ENCODE data around the gene GNGT2.

GNGT2 gene

DNA sequence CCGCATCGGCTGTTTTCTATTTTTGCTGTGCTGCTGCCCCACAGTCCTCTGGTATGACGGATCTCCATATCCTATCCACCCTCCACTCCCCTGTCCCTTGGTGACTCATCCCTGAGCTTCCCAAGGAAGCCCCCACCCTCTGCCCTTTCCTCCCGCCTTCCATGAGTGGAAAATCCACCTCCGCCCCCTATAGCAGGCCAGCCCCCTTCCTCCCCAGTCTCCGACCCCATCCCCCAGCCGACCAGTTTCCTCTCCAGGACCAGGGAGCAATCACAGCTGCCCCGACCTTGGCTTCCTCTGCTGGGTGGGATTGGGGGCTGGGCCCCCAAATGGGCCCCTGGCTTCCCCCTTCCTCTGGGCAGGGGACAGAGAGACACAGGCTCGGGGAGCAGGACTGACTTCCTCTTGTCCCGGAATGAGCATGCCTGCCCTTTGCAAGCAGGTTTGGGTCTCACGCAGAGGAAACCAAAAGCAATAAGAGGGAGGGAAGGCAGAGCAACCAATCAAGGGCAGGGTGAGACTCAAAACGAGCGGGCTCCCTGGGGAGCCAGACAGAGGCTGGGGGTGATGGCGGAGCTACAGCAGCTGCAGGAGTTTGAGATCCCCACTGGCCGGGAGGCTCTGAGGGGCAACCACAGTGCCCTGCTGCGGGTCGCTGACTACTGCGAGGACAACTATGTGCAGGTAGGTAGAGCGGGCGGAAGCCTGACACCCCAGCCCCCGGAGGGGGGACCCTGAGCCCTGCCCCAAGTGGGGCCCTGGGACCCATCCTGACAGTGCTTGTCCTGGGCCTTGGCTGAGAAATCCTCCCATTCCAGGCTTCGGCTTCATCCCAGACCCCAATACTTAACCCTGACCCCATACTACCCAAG lies at the start of gene GNGT2, which contains the start of gene ABI3:
Gene GNGT2 (minus strand): TSS at position 417 of the 872 bp plus-strand sequence. CDS start 3,152 bp downstream, outside the sequence.
Gene ABI3 (plus strand): TSS at position 550 of the 872 bp plus-strand sequence. CDS start 18 bp downstream, at position 568.
- DNase-seq: peak; percentile 68 to 72

DNA sequence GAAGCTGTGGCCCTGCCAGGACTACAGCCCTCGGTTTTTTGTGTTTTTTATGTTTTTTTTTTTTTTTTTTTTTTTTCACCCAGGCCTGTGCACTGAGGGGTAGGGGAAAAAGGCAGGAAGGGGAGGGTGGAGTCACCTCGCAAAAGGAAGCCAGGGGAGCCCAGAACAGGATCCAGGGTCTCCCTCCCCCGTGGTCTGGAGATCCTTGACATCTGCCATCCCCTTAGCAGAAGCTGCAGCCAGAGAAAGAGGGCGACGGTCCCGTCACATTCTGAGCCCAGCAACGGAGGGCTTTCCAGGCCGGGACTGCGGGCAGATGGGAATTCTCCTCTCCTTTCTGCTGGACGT lies 49.3 kb upstream of the GNGT2 start:
- DNase-seq: no peak

DNA sequence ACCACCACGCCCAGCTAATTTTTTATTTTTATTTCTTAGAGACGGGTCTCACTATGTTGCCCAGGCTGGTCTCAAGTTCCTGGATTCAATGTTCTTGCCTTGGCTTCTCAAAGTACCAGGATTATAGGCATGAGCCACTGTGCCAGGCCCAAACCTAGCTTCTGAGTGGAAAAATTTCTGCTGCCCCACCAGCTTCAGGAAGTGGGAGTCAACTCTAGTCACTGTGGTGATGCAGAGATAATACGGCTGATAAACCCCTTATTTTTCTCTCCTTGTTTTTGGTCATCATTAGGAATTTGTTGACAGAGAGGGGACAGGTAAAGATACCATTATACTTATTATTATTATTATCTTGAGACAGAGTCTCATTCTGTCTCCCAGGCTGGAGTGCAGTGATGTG lies 48.0 kb upstream of the GNGT2 start:
- no peak for DNase-seq

DNA sequence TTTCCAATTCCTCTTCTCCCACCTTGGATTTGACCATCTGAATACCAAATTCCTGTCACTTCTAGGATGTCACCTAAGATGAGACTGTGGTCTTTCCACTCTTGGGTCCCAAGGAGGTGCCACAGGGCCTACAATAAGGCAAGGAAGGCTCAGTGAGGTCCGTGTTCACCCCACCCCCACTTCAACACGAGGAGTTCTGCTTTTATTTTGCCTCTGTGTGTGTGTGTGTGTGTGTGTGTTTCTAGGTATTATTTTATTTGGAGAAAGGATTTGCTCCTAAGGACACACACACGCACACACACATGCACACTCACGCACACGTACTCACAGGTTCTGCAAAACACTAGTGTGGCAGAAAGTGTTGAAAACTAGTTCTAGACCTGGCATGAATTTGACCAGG lies 44.8 kb upstream of the GNGT2 start:
- no peak for DNase-seq

DNA sequence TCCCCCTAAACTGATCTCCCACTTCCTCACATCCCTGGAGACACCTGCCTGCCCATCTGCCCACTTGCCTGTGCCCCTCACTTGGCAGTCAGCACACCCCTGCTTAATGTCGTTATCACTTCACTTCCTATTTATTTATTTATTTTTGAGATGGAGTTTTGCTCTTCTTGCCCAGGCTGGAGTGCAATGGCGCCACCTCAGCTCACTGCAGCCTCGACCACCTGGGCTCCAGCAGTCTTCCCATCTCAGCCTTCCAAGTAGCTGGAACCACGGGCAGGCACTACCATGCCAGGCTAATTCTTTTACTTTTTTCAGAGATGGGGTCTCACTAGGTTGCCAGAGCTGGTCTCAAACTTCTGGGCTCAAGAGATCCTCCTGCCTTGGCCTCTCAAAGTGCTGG lies 43.7 kb upstream of the GNGT2 start:
- DNase-seq: no peak

DNA sequence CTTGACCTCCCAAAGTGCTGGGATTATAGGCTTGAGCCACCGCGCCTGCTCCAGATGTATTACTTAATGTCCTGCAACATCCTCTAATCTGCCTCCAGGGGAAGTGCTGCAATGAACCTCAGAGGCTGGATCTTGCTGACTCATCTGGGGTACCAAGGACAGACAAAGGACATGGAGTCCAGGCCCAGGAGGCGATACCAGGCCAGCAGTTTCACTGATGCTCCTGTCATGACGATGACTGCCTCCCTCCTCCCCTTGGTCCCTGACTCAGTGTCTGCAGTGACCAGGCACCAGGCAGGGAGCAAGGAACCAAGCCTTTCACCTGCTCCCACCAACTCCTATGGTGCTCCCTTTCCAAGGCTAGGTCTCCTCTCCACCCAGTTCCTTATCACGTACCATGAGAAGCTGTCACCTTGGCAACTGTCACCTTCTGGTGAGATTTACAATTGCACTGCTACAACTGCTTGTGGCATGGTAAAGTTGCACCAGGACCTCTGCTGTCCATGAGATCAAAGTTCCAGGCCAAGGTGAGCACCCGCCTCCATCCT lies 41.8 kb upstream of the GNGT2 start:
- DNase-seq: peak in 1 of 2 donors; percentile 61

DNA sequence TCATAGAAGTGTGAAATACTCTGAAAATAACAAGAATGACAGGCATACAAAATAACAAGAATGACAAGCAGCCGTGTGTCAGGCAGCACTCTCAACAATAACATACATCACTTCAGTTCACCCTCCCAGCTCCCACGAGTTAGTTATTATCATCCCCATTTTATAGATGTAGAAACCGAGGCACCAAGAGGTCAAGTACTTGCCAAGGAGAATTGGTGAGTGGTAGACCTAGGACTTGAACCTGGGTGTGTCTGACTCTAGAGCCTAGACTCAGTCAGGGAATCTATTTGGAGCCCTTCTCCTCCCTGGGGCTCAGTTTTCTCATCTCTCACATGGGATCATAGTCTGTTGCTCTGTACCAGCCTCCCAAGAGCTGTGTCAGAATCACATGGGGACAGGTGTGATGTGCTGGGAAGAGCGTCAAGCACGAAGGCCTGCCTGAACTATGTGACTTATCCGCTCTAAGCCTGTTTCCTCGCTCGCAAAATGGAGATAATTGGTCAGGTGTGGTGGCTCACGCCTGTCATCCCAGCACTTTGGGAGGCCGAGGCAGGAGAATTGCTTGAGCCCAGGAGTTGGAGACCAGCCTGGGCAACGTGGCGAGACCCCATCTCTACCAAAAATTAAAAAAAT lies 39.6 kb upstream of the GNGT2 start:
- no peak for DNase-seq

DNA sequence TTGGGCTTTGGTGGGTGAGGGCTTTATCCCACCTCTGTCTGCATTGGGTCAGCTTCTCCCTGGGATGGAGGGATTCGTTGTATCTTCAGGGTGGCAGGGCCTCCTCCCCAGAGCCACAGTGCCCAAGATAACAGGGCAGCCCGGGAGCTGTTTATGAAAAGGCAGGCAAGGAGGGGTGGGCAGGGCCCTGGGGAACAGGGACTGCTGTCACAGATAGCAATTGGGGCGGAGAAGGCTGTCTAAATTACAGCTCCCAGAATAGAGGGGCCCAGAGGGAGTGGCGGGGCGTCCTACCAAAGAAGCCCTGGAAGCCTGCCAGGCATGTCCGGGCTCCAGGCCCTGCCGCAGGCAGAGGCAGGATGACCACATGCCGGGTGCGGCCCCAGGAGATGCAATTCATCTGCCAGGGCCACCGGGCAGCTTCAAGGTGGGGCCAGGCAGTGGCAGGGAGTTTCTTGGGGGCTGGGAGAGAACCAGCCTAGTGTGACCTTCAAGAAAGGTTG lies 39.0 kb upstream of the GNGT2 start:
- DNase-seq: no peak

DNA sequence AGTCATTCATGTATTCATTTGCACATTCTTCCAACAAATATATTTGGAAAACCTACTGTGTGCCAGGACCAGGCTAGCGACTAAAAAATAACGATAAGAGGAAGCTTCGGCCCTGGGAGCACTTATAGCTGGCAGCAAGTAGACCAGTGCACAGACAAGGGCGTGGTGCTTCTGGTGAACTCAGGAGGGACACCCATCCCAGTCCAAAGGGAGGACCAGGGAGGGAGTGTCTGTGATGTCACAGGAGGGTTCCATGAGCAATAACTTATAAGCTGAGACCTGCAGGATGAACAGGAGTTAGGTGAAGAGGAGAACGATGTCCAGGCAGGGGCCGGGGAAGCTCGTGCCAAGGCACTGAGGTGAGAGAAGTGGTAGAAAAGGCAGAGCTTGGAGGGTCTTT lies 37.6 kb upstream of the GNGT2 start:
- DNase-seq: no peak

DNA sequence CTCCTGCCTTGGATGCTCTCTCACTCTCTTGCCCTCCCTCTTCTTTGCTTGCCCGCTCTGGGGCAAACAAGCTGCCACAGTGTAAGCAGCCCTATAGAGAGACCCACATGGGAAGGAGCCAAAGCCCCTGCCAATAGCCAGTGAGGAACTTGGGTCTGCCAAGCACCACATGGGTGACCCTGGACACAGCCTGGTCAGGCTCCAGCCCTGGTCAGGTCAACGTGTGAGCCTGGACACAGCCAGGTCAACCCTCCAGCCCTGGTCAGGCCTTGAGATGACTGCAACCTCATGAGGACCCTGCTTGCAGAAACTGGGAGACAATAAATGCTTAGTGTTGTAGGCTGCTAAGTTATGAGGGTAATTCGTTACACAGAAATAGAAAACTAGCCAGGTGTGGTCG lies 34.5 kb upstream of the GNGT2 start:
- DNase-seq: no peak

DNA sequence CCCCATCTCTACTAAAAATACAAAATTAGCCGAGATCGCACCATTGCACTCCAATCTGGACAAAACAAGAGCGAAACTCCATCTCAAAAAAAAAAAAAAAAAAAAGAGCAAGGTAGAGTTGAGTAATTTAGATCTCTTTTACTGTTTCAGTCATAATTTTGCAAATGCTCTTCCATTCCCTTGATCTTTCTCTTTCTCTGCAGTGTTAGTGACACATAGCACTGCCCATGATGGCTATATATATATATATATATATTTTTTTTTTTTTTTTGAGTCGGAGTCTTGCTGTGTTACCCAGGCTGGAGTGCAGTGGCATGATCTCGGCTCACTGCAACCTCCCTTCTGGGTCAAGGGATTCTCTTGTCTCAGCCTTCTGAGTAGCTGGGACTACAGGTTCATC lies 32.4 kb upstream of the GNGT2 start:
- no peak for DNase-seq

DNA sequence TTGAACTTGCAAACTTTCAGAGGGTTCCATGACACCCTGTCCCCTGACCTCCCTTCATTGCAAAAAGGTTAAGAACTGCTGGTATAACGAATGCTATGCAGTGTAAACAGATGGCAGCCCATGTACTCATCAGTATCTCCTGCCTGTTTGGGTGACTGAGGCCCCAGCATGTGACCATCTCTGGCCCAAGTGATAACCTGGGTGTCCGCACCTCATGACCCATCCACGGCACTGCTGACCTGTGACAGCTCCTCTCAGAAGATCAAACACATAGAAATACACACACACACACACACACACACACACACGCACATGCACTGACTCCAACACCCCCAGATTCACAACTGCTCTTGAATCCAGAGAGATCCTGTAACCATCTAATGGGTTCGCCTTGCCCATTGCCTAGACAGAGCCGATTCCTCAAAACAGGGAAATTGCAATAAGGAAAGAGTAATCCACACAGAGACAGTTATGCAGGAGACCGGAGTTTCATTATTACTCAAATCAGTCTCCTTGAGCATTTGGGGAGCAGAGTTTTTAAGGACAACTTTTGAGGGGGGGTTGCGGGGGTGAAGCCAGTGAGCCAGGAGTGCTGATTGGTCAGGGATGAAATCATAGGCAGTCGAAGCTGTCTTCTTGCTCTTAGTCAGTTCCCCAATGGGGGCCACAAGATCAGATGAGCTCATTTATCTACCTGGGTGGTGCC lies 31.5 kb upstream of the GNGT2 start:
- no peak for DNase-seq

DNA sequence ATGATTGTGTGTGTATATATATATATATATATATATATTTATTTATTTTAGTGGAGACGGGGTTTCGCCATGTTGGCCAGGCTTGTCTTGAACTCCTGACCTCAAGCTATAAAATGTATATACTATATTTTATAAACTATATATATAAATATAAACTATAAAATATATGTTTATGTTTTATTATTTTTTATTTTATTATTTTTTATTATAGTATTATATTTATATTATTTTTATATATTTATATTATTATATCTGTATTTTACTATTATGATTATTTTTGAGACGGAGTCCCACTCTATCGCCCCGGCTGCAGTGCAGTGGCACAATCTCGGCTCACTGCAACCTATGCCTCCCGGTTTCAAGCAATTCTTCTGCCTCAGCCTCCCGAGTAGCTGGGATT lies 30.7 kb upstream of the GNGT2 start:
- no peak for DNase-seq

DNA sequence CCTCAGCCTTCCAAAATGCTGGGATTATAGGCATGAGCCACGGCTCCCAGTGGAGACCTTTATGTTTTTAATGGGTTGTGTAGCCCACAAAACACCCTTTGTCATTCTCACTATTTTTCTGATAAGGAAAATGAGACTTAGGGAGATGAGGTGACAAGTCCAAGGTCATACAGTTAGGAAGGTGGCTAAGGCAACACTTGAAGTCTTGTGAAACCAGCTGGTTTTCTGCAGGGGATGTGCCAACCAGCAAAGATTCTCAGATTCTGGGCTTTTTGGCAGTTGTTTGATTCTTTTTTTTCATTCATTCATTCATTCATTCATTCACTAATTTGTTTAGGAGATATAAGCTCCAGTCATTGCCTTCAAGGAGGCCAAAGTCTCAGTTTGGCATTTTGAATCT lies 30.2 kb upstream of the GNGT2 start:
- DNase-seq: no peak

DNA sequence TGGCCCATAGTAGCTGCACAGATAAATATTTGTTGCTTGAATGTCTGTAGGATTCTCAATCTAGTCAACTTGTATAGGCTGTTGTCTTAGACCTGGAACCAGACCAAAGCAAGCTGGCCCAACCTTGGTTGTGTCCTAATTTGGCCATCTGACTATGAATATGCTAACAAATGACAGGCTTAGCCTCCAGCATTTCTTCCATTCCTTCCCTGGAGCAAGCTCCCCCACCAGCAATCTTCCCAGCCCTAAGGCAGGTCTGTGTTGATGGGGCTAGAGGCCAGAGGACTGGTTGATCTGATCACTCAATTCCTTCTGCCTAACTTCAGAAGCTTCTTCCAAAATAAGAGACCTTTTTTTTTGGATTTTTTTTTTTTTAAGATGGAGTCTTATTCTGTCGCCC lies 29.6 kb upstream of the GNGT2 start:
- no peak for DNase-seq

DNA sequence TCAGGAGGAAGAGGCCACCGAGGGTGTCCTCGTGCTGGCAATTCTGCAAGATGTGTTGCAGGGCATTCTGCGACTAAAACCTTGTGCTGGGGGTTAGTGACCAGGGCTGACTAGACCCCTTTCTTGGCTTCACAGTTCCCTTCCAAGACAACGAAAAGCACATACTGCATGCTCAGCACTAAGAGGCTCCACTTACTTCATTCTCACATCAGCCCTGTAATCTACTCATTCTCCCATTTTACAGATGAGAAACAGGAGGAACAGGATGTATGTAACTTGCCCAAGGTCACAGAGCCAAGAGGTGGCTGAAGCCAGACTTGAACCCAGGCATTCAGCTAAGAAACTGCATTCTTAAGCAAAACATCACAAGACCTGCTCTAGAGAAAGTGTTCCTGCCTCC lies 25.5 kb upstream of the GNGT2 start:
- no peak for DNase-seq

DNA sequence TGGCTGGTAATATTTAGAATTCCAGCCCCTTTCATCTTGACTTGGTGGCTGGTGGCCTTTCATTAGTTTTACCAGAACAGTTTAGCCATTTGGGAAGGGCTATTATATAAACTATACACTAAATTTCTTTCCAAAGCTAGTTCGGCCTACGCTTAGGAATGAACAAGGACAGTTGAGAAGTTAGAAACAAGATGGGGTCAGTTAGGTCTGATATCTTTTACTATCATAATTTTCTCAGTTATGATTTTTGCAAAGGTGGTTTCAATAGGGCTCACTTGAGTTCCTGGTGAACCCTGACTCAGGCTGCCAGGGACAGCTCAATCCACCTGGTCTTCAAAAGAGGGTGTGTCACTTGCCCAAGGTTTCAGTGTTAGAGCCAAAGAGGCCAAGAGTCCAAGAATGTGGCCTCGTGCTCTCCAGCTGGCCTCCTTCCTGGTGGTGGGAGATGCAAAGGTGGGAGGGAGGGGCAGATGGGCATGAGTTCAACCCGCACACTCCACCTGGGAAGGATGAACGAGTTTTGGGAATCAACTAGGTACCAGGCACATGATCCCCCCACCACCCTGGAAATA lies 24.2 kb upstream of the GNGT2 start:
- no peak for DNase-seq

DNA sequence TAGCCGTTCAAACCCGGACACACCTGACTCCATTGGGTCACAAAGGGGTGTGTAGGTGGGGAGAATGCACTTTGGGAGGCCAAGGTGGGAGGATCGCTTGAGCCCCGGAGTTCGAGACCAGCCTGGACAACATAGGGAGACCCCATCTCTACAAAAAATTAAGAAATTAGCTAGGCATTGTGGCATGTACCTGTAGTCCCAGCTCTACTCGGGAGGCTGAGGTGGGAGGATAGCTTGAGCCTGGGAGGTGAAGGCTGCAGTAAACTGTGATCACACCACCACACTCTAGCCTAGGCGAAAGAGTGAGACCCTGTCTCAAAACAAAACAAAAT lies 21.2 kb upstream of the GNGT2 start:
- DNase-seq: no peak

DNA sequence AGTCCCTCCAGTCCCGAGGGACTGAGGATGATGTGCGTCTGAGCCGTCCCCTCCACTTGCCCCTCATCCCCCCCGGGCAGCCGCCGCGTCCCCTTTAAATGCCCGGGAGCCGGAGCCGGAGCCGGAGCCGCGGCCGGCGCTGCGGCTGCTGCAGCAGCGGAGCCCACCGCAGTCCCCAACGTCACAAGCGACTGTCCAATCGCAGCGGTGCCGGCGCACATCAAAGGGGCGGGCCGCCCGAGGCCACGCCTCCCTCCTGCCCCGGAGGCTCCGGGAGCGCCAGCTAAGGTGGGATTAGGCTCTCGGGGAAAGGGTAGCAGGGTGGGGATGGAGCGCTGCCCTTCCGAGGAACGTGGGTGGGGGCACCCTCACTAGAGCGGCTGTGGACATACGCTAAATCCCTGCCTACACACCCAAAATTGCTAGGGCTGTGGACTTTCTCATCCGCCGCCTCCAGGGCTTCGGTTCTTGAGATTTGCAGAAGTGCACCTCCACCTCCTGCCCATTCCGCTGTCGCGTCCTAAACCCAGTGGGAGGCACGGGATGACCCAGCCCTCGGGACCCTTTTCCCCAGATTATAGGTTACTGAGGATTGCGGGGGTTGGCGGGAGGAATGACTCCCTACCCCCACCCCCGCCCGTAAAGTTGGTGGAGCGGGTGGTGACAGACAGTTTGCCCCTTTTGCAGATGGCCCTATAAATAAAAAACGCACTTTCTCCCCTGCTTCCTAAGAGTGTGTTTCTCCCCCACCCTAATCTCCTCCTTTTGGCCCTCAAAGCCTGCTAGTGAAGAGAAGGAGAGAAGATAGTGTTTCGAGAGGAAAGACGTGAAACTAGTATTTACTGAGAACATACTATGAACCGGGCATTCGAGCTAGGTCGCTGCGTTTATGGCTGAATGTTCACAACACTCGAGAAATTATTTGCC lies 20.5 kb upstream of the GNGT2 start, which contains the start of gene PHOSPHO1:
Gene PHOSPHO1 (minus strand): TSS at position 152 of the 927 bp plus-strand sequence. CDS start 4,096 bp downstream, outside the sequence.
- DNase-seq: peak; percentile 87 to 89

DNA sequence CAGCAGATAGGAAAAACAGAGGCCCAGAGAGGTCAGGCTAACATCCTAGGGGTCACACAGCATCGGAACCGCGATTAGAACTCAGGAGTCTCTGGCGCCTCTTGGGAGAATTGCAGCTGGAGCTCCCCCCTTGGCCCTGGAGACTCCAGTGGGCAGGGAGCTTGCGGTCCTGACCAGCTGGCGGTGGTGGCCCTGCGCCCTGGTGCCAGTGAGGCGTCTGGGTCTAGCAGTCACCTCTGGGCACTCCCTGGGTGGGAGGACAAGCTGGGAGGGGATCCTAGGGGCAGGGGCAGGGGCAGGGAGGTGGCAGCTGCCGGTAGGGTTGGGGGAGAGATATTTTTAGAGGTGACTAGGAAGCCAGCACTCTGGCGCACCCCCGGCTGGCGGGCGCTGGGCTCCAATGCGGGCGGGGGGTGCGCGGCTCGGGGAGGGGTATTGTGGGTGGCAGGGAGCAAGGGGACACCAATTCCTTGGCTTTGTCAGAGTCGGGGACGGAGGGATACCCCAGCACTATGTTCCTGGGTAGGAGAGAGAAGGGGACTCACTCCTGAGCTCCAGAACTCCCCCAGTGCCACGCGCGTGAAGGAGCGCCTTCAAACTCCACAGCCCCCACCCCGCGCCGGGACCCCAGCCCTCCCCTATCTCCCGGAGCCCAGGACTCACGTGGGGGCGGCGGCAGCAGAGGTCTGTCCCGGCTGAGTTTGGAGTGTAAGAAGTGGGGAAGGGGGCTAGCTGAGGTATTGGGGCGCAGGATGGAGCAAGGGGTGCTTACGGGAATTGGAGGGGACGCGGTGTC lies 19.6 kb upstream of the GNGT2 start:
- DNase-seq: no peak
